ENCODE data around the gene RAB14.
"Not testable (repeated sequence)": the region's sequence is repeated elsewhere in the genome, so short reads cannot be mapped to it uniquely, and the experiment has no call there.

RAB14 gene

DNA sequence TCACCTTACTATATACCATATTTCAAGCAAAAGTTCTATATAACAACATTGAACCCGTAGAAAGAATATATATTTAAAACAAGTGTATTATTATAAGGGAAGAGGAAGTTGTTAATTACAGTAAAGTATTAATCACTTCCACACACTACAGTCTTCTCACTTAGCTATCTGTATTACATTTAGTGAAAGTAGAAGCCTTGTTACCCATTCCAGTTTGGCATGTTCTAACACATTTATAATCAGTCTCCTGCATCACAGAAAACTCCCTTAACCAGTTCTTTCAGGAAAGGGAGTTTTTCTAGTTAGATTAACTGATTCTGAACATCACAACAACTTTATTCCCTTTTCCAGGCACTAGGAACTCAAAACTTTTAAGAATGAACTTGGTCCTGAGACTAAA lies 6.9 kb downstream of the RAB14 start:
- DNase-seq = no peak
- intact Hi-C loops (cut with DNase I) = no loop called here

DNA sequence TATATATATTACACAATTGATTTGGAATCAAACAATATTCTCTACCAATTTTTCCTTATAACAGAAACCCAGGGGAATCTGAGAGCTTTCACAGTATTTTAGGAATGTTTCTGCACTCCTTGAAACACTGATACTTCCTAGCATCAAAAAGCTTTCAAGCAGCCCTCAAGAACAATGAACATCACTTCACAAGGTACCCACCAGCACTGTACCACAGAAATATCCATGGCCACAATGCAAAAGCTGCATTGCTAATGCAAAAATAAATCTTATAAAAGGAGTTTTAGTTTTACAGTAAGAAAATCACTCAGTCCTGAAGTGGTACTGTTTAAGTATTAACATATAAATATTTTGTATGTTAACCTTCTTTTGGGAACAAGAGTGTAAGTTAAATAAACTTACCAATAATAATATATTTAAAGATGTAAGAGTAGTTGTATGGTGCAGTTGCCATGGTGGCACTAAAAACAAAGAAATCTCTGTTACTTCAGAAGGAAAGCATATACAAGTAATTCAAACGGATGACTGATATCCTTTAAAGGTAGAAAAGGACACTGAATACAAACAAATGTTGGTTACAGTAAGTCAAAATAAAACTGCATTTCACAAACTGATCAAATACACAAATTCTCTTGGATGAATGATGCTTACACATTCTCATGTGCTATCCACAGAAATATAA lies 8.6 kb downstream of the RAB14 start:
- no peak for DNase-seq
- intact Hi-C loops (cut with DNase I) = no loop called here

DNA sequence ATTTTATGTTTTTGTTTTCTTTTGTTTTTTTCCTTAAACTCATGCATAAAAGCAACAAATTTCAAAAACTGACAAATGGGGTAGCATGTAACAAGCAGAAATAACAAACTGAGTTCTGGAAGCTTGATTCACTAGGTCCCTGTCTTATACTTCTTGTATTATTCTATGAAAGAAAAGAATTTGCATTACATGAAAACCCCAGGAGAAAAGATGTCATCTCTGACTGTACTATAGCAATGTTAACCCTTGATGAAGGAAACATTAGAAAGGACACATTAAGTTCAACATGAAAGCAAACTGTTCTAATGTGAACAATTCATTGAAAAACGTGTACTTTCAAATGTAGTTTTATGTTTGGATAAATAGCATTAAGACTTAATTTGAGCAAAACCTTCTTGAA lies 9.2 kb downstream of the RAB14 start:
- intact Hi-C loops (cut with DNase I) = no loop called here
- DNase-seq = no peak

DNA sequence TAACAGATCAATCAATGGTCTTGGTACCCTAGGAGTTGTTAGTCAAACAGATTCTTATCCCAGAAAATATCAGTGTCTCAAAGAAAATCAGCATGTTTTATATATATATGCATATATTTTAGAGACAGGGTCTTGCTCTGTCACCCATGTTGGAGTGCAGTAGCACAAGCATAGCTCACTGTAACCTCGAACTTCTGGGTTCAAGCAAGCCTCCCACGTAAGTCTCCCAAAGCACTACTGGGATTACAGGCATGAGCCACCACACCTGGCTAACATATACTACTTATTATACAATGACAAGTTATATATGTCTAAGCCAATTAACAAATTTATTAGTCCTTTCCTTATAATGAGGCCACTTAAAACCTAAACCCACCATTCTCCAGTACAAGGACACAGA lies 10.4 kb downstream of the RAB14 start:
- no peak for DNase-seq
- intact Hi-C loops (cut with DNase I) = no loop called here

DNA sequence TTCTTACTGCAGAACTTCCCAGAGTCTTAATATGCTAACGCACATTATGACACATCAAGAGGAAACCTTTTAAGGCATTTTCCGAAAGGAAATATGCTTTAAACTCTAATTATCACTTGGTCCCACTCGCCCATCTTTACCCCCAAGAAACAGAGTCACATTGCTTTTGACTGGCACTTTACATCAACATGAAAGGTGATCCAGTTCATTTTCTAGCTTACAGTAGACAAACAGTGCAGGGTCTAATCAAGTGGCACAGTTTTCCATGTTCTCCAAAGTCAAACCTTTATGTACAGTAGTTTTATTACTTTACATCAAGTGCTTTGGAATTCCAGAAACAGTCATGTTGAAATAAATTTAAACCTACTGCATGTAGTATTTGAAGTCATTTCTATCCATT lies 12.0 kb downstream of the RAB14 start:
- intact Hi-C loops (cut with DNase I) = no loop called here
- no peak for DNase-seq

DNA sequence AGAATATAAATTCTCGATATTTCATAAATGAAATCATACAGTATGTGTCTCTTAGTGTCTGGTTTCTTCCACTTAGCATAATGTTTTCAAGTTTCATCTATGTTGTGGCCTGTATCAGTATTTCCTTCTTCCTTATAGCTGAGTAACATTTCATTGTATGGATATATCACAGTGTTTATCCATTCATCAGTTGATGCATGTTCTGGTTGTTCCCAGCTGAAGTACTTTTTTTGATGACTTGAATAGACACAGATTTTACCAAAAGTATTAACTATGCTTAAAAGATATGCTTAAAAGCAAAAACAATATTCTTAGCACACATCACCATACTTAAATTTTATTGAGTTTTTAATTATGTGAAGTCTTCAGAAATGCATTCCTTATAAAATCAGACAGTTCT lies 12.7 kb downstream of the RAB14 start:
- DNase-seq = no peak
- intact Hi-C loops (cut with DNase I) = no loop called here

DNA sequence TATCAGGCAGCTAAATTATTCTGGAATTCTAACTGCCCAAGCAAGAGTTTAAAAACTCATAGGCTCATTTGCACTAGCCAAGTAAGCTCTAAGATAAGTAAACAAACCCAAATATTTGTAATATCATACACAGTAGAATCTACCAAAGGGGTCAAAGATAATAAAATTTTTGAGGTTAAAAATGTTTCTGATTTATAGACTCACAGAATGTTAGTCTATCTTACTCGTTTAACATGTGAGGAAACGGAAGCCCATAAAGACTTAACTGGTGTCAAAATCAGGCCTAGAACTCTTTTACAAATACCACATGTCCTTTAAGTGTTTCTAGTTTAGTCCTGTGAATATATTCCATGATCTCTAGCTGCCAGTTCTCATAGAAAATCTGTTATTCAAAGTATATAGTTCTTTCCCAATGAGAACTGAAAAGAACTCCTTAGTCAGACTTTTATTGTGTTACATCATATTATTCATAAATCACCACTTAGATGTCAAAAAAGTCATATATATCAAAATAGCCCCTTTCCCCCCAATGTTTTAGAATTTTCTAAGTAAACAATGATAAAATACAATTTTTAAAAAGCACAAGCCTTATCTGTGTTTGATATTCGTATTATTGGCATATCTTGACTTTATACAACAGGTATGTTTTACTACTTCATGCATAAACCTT lies 13.9 kb downstream of the RAB14 start:
- DNase-seq = no peak
- intact Hi-C loops (cut with DNase I) = no loop called here

DNA sequence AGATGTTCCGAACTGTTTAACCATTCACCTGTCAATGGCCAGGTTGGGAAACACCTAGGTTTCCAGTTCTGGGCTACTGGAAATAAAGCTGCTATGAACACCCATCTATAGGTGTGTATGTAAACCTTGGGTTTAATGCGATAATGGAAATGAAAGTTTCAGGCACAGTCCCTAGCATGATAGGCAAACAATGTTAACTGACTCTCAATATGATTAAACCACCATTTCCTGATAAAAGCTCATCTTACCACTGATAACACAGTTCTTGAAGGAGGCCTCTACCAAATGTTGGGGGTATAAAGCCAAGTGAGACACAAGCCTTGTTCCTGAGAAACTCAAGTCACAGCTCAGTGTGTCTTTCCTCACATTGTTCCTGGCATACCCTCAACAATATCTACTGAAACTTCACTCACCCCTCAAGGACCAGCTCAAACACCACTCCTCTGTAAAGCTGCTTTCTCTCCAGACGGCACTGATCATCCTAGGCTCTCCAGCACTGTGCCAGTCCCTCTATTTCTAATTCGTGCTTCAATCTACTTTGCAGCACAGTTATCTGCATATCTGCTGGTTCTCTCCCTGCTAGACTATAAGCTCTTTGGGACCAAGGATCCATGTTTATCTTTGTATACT lies 15.8 kb downstream of the RAB14 start:
- no peak for DNase-seq
- intact Hi-C loops (cut with DNase I) = no loop called here

DNA sequence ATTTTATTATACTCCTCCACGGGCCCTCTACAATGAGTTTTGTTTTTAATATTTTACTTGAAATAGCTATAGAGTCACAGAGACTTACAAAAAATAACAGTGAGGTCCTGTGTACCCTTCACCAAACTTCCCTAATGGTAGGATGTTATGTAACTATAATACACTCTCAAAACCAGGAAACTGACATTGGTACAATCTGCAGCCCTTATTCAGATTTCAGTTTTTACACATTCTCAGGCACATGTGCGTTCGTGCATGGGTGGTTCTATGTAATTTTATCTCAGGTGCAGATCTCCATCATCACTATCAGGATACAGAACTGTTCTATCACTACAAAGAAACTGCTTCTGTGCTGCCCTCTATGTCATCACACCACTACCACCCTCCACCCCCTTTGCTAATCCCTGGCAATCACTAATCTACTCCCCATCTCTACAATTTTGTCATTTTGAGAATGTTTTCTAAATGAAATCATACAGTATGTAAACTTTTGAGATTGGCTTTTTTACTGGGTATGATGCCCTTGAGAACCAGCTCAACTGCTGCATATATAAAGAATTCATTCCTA lies 16.4 kb downstream of the RAB14 start:
- DNase-seq = no peak
- intact Hi-C loops (cut with DNase I) = no loop called here

DNA sequence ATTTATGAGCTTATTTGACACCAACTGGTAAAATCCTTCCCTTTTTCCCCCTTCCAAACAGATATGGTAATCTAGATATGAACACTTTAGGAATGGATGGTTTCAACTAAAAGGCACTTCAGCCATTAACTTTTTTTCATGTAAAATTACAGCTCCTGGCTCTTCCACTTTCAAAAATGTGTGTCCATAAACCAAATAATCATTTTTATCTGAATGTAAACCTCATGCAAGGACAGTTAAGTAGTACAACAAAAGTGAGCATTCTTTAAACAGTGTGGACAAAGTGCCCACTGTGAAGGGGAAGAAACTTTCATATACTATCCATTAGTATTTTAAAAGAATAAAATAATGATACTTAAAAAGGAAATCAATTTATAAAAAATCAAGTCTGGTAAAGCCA lies 17.2 kb downstream of the RAB14 start:
- DNase-seq = no peak
- intact Hi-C loops (cut with DNase I) = no loop called here

DNA sequence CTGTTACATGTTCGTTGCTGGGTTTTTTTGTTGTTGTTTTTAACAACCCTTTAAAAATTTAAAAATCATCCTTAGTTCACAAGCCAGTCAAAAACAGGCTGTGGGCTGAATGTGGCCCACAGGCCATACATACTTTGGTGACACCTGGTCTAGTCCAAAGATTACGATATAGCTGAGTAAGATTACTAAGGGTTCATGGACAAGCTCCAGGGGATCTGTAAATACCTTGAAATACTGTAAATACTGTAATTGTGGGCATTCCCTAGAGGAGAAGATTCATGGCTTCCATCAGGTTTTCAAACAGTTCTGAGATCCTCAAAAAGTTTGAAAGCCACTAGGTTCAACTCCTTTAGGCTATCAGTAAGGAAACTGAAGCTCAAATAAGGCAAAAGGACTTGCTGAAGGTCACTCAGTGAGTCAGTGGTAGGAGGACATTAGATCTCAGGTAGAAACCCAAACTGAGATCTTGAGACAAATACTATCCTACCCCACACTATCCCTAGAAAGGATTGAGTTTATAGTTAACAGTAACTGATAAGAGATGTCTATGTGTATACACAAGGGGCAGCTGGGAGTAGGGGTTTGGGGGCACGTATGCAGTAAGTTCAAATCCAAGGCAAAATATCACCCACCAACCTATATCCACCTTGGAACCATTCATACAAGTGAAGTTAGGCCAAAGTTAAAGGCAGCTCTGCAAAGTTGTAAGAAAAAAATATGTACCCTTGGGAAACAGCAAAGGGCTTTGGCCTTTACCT lies 17.8 kb downstream of the RAB14 start:
- intact Hi-C loops (cut with DNase I) = no loop called here
- no peak for DNase-seq

DNA sequence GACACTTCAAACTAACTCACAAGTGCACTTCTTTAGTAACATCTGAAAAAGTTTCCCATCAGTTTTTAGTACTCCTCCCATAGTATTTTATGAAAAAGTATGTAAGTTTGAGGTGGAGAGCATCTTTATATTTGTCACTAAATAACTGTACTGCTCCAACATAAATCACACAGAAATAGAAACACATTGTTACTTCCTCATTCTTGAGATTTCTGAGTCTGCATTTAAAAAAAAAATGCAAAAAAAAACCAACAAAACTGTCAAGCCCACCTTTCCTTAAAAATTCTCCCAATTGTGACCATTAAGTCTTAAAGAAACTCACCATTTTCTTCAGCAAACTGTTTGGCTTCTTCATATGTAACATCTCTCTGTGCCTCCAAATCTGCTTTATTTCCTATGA lies 18.7 kb downstream of the RAB14 start:
- intact Hi-C loops (cut with DNase I) = no loop called here
- no peak for DNase-seq

DNA sequence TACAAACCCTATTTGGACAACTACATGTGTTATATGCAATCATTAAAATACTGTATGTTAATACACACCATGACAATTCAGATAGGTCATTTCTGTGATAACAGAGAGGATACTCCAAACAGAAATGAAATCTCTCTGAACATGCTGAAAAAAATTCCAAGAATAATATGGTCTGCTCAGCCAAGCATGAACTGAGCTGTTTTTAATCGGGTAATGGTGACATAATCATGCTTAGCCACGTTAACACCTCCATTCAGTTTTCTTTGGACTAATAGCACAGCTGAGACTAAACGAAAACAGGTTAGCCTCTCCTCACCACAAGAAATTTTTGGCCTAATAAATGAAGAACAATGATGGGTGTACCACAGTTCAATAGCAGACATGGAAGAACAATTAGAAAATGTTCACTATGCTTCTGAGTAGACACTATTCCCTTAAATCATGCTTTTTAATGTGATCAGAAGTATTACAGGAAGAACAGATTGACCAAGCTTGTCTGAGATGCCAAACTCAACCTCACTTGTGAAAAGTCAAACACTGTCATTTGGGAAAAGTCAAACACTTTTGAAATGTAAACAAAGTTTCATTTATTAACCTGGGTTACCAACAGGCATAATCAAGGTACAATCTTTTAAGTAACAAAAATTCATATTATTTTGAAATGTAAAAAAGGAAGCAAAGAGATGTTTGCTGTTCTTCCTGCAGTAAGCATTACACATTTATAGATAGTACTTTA lies 19.4 kb downstream of the RAB14 start:
- intact Hi-C loops (cut with DNase I) = no loop called here

DNA sequence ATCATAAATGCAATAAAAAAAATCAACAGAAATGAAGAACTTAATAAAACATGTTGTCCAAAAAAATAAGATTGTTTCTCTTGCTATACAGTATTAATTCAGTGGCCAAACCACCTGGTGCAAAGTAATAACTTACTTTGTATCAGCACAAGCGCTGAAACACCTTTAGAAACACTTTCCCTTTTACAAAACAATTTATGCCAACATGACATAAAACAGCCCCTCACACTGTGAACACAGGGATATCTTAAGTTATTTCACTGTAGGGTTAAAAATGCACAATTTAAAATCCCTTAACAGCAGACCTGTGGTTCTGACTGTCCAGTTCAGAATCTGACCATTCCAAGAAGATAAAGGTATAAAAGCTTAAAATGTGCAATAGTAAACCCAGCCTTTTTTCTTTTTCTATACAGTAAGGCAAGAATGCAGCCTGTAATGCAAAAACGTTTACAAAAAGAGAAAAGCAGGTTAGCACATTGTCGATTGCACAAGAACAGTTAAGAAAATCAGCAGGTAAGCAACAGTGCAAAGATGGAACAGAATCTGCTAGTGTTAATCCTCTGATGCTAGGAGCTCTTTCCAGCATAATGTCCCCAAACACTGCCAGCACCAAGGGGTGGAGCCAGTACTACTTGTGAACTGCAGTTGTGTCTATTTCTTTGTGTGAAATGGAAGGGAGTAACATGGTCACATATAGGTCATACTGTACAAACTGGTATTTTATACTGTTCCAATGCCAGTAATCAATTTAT lies 21.6 kb downstream of the RAB14 start:
- DNase-seq = peak in 2 of 10 donors; percentile 17 to 58
- intact Hi-C loops (cut with DNase I) = no loop called here

More for the DNA sequence above, 19.4 kb downstream of the RAB14 start:
- DNase-seq = no peak

DNA sequence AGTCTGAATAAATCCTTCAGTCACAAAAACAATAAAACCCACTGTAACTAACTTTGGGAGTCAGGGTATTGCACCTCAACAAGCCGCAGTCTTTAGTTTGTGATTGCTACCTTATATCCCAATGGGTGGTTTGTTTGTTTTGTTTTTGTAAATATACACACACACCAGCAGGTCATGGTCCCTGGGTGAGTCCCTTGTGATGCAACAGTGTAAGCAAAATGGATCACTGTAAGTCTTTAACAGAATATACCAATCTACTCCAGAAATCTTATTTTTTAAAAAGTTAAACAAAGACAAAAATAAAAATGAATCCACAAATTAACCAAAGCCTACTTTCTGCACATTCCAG lies 22.3 kb downstream of the RAB14 start:
- intact Hi-C loops (cut with DNase I); DNase-seq: not testable (repeated sequence)

DNA sequence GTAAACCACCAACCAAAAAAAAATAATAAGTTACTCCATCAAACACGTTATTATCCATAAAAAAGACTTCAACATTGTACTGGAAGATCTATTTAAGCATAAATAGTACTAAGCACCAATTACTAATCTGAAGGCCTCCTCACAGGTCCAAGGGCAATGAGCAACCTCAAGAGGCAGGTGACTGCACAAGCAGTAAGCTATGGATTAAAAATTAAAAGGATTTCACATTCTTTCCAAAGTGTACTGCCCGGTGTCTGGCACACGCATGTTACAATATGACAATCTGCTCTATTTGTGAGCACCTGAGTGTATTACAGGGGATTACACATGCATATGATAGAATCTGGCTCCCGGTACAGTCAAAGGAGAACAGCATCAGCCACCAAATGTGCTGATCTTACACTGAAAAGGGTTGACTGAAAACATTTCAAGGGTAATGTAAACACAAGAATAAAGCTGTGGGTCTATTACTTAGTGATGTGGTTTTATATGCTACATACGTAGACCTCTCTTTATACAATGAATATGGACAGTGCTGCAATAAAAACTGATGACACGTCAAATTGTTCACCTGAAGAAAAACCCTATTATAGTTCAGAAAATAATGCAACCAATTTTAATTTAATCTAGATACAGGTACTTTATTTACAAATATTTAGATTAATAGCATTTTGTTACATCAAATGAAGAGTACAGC lies 22.8 kb downstream of the RAB14 start:
- intact Hi-C loops (cut with DNase I) = no loop called here
- no peak for DNase-seq

DNA sequence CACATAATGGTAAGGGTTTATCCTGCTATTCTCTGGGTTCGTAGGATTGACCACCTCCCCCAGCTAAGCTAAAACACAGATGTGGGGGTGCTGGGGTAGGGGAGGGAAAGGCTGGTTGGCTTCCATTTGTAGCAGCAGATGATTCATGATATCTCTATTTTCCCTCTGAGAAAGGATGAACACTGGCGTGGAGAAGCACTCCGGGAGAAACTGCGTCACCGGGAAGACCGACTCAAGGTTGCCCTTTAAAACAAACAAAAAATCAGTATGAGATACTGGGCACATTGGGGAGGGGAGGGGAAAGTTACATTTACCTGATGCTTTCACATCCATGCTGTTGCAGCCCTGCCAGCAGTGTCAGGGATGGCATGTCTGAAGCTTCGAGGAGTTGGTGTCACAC lies 28.2 kb downstream of the RAB14 start:
- DNase-seq = no peak
- intact Hi-C loops (cut with DNase I) = no loop called here

DNA sequence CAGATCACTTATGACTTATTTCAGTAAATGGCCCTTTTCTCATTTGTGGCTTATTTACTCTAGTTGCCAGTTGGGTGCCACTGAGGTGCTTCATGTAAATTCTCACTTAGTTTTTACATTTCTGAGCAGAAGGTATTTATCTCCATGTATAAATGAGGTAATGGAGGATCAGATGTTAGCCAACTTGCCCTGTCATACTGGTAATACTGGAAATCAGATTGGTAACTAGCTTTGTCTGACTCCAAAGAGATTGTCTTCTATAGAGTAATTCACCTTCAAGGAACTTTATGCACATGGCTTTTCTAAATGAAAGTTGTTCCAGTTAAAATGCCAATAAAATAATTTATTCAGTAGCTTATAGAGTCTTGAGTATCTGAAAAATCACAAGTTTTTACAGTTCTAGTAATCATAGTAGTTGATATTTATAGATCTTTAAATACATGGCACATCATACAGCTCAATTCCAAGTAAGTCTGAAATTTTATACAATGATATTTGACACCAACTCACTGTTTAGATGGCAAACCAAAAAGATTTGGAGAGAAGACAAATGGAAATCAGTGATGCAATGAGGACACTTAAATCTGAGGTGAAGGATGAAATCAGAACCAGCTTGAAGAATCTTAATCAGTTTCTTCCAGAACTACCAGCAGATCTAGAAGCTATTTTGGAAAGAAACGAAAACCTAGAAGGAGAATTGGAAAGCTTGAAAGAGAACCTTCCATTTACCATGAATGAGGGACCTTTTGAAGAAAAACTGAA lies 28.8 kb downstream of the RAB14 start:
- no peak for DNase-seq
- intact Hi-C loops (cut with DNase I) = no loop called here

Measured in posterior cingulate gyrus (tissue), 11 donors.